Uterus (tissue), 2 donors: ENCODE measurements around the gene PCLO.

Experiments
- CTCF ChIP-seq, 4 experiments: fragments of 200-600 bp in 2 of 4; fragments of 450-650 bp in 2 of 4; sonication (generic) in 2 of 4; IDR thresholded peaks; one replicate each; pipeline ENCODE4 v1.5.1; 2016 to 2019; ENCODE audit warnings: antibody characterized with exemption in 4 of 4, mild to moderate bottlenecking in 2 of 4, moderate library complexity in 1 of 4
- POLR2A ChIP-seq, 2 donors: fragments of 450-650 bp; IDR thresholded peaks; one replicate each; pipeline ENCODE4 v1.6.1; 2016; ENCODE audit warnings: antibody characterized with exemption in 2 of 2, mild to moderate bottlenecking in 1 of 2, moderate library complexity in 1 of 2

- TF ChIP-seq CTCF (IDR thresholded peaks at IDR 0.05) (no peak), POLR2A (IDR thresholded peaks at IDR 0.05) (no peak)
Measured at GRCh38 chr7:83119494-83119893, 43.2 kb downstream of the PCLO start.
